H1 (cell line): ENCODE measurements around the gene SPEM3. TPM values are rescaled to one million over a fixed set of nuclear protein-coding genes. Genes with fewer than 3 reads are reported as not detected.

ENCODE experiments used
- CTCF ChIA-PET: fragments of 300-600 bp; sonication (Branson Sonifier 250); formaldehyde crosslinking; loops from one replicate; lab custom pipeline; 2021; ENCODE audit not compliant: partially characterized antibody; lab: Charles Lee
- POLR2A ChIA-PET: fragments of 300-600 bp; sonication (Branson Sonifier 250); formaldehyde crosslinking; loops from one replicate; lab custom pipeline; 2021; ENCODE audit warnings: inconsistent platforms; ENCODE audit not compliant: partially characterized antibody; lab: Charles Lee
- DNase-seq, 2 experiments: peaks; one replicate each; pipeline versions ENCODE4 v3.0.0 to v3.0.0-alpha.2; 2010 to 2022; ENCODE audit warnings: low spot score in 2 of 2, low read depth in 1 of 2, mixed read lengths in 1 of 2
- FAIRE-seq: peaks from 2 replicates; lab custom pipeline; 2011; peaks lifted over from hg19 to GRCh38; lab: Jason Lieb, UNC
- H2AFZ ChIP-seq: 2 replicates; pipeline ENCODE4 v1.8.1; 2012; ENCODE audit warnings: low read length, inconsistent platforms
- H2AK5ac ChIP-seq: 2 replicates; pipeline ENCODE4 v1.6.1; 2013; ENCODE audit warnings: low read depth, low read length
- H2BK120ac ChIP-seq: replicated peaks from 2 replicates; pipeline ENCODE3; 2013; ENCODE audit warnings: low read depth, low read length, inconsistent platforms
- H2BK12ac ChIP-seq: 2 replicates; pipeline ENCODE4 v1.6.1; 2013; ENCODE audit warnings: low read depth, low read length
- H2BK15ac ChIP-seq: 2 replicates; pipeline ENCODE4 v1.6.1; 2013; ENCODE audit warnings: low read length
- H2BK20ac ChIP-seq: 2 replicates; pipeline ENCODE4 v1.6.1; 2013; ENCODE audit warnings: low read length
- H2BK5ac ChIP-seq: 2 replicates; pipeline ENCODE4 v1.6.1; 2013; ENCODE audit warnings: low read depth, low read length
- H3K14ac ChIP-seq: 2 replicates; pipeline ENCODE4 v1.6.1; 2013; ENCODE audit warnings: inconsistent platforms; ENCODE audit not compliant: insufficient read length
- H3K18ac ChIP-seq: 2 replicates; pipeline ENCODE4 v1.6.1; 2013; ENCODE audit warnings: low read length; ENCODE audit errors: extremely low read depth
- H3K23ac ChIP-seq: 2 replicates; pipeline ENCODE4 v1.6.1; 2013; ENCODE audit warnings: inconsistent platforms; ENCODE audit not compliant: insufficient read length
- H3K23me2 ChIP-seq: 2 replicates; pipeline ENCODE4 v1.6.1; 2013; ENCODE audit warnings: low read depth, low read length
- H3K27ac ChIP-seq: 2 replicates; pipeline ENCODE4 v1.6.1; 2011; ENCODE audit warnings: low read depth, low read length, inconsistent platforms
- H3K27me3 ChIP-seq, 4 experiments: replicated peaks in 1 of 4; 1 replicate in 1 of 4; 2 replicates in 3 of 4; pipeline versions ENCODE4 v1.6.1 to v1.8.1; 2011 to 2013; ENCODE audit warnings: low read length in 3 of 4, mild to moderate bottlenecking in 3 of 4, inconsistent platforms in 2 of 4, mixed read lengths in 2 of 4, moderate library complexity in 1 of 4; ENCODE audit not compliant: control insufficient read depth in 3 of 4, insufficient read depth in 3 of 4; ENCODE audit errors: extremely low read depth in 1 of 4
- H3K36me3 ChIP-seq, 4 experiments: 2 replicates each; pipeline versions ENCODE4 v1.6.1 to v1.8.1; 2011 to 2013; ENCODE audit warnings: mild to moderate bottlenecking in 4 of 4, low read length in 3 of 4, moderate library complexity in 2 of 4, control low read depth in 1 of 4, inconsistent platforms in 1 of 4; ENCODE audit not compliant: insufficient read depth in 4 of 4, control insufficient read depth in 2 of 4
- H3K4ac ChIP-seq: replicated peaks from 2 replicates; pipeline ENCODE3; 2013; ENCODE audit warnings: low read length, low read depth, mixed read lengths, inconsistent platforms; ENCODE audit not compliant: insufficient read length
- H3K4me1 ChIP-seq, 4 experiments: replicated peaks in 1 of 4; 1 replicate in 1 of 4; 2 replicates in 3 of 4; pipeline versions ENCODE4 v1.6.1 to v1.8.1; 2011 to 2013; ENCODE audit warnings: low read length in 3 of 4, inconsistent platforms in 2 of 4, mixed read lengths in 1 of 4; ENCODE audit not compliant: insufficient read depth in 4 of 4, control insufficient read depth in 3 of 4
- H3K4me2 ChIP-seq, 2 experiments: 2 replicates each; pipeline versions ENCODE4 v1.6.1 to v1.8.1; 2011 to 2013; ENCODE audit warnings: low read depth in 2 of 2, low read length in 2 of 2, control low read depth in 1 of 2, inconsistent platforms in 1 of 2, mild to moderate bottlenecking in 1 of 2; ENCODE audit not compliant: insufficient read depth in 1 of 2
- H3K4me3 ChIP-seq, 4 experiments: fragments of 200-600, 300-600 bp in 1 of 4; sonication (generic), shearing (Covaris generic), sonication (Bioruptor Twin) in 1 of 4; 2 replicates each; pipeline versions ENCODE4 v1.5.1 to v1.8.1; 2011 to 2016; ENCODE audit warnings: low read length in 4 of 4, low read depth in 3 of 4, control low read depth in 2 of 4, inconsistent platforms in 2 of 4, mild to moderate bottlenecking in 2 of 4, mixed read lengths in 1 of 4, moderate library complexity in 1 of 4; ENCODE audit not compliant: insufficient read depth in 2 of 4; ENCODE audit errors: extremely low read depth in 1 of 4
- H3K56ac ChIP-seq: replicated peaks from 2 replicates; pipeline ENCODE3; 2013; ENCODE audit warnings: low read depth, mild to moderate bottlenecking, mixed read lengths, low read length, inconsistent platforms; ENCODE audit not compliant: insufficient read length
- H3K79me1 ChIP-seq: 2 replicates; pipeline ENCODE4 v1.6.1; 2013; ENCODE audit warnings: low read depth, low read length, control low read depth
- H3K79me2 ChIP-seq, 2 experiments: 2 replicates each; pipeline versions ENCODE4 v1.6.1 to v1.8.1; 2012 to 2013; ENCODE audit warnings: low read length in 2 of 2, mild to moderate bottlenecking in 2 of 2, inconsistent platforms in 1 of 2; ENCODE audit not compliant: insufficient read depth in 2 of 2, control insufficient read depth in 1 of 2
- H3K9ac ChIP-seq, 4 experiments: replicated peaks in 1 of 4; 1 replicate in 1 of 4; 2 replicates in 3 of 4; pipeline versions ENCODE4 v1.6.1 to v1.8.1; 2011 to 2013; ENCODE audit warnings: low read depth in 3 of 4, low read length in 3 of 4, control low read depth in 2 of 4, mild to moderate bottlenecking in 2 of 4, moderate library complexity in 2 of 4, inconsistent platforms in 1 of 4; ENCODE audit errors: extremely low read depth in 1 of 4
- H3K9me3 ChIP-seq, 2 experiments: 2 replicates each; pipeline versions ENCODE4 v1.6.1 to v1.8.1; 2012 to 2013; ENCODE audit warnings: mild to moderate bottlenecking in 2 of 2, moderate library complexity in 2 of 2, control low read depth in 1 of 2, inconsistent platforms in 1 of 2, low read depth in 1 of 2, low read length in 1 of 2, mixed read lengths in 1 of 2; ENCODE audit not compliant: insufficient read depth in 2 of 2
- H4K20me1 ChIP-seq, 2 experiments: replicated peaks in 1 of 2; 2 replicates each; pipeline versions ENCODE3 to v1.8.1; 2011 to 2013; ENCODE audit warnings: inconsistent platforms in 2 of 2, low read length in 2 of 2, mild to moderate bottlenecking in 1 of 2; ENCODE audit not compliant: insufficient read depth in 2 of 2, control insufficient read depth in 1 of 2
- H4K5ac ChIP-seq: 2 replicates; pipeline ENCODE4 v1.6.1; 2013; ENCODE audit warnings: low read length, low read depth, mixed read lengths, inconsistent platforms; ENCODE audit not compliant: insufficient read length
- H4K8ac ChIP-seq: 2 replicates; pipeline ENCODE4 v1.8.0; 2013; ENCODE audit warnings: mild to moderate bottlenecking, moderate library complexity, low read length, inconsistent platforms; ENCODE audit not compliant: insufficient read depth; ENCODE audit errors: extremely low read depth
- H4K91ac ChIP-seq: replicated peaks from 2 replicates; pipeline ENCODE3; 2013; ENCODE audit warnings: low read length, mixed read lengths, inconsistent platforms; ENCODE audit not compliant: insufficient read length
- BRCA1 ChIP-seq: IDR thresholded peaks from 2 replicates; pipeline ENCODE4 v1.6.1; 2012; ENCODE audit warnings: low read depth, low read length, improper control_type of control experiment
- CBX5 ChIP-seq: fragments of 300-800, 300-1000 bp; sonication (generic); IDR thresholded peaks from 2 replicates; pipeline ENCODE4 v1.7.1; 2016; ENCODE audit warnings: antibody characterized with exemption, low read length, low read depth
- CHD1 ChIP-seq: IDR thresholded peaks from 2 replicates; pipeline ENCODE4 v1.6.1; 2012; ENCODE audit warnings: low read depth, low read length, improper control_type of control experiment
- CHD2 ChIP-seq: IDR thresholded peaks from 2 replicates; pipeline ENCODE4 v1.6.1; 2012; ENCODE audit warnings: low read length, improper control_type of control experiment
- EP300 ChIP-seq, 2 experiments: IDR thresholded peaks; 1 replicate in 1 of 2; 2 replicates in 1 of 2; pipeline ENCODE4 v1.6.1; 2011 to 2012; ENCODE audit warnings: low read depth in 2 of 2, low read length in 2 of 2, mild to moderate bottlenecking in 2 of 2, borderline replicate concordance in 1 of 2, inconsistent platforms in 1 of 2, moderate library complexity in 1 of 2
- JUN ChIP-seq: IDR thresholded peaks from 2 replicates; pipeline ENCODE4 v1.6.1; 2011; ENCODE audit warnings: low read depth, mild to moderate bottlenecking, improper control_type of control experiment, low read length
- POU5F1 ChIP-seq: IDR thresholded peaks from 2 replicates; pipeline ENCODE4 v1.6.1; 2011; ENCODE audit warnings: low read depth, mild to moderate bottlenecking, low read length, moderate library complexity
- RBBP5 ChIP-seq: IDR thresholded peaks from 2 replicates; pipeline ENCODE4 v1.7.1; 2012; ENCODE audit warnings: low read depth, mild to moderate bottlenecking, inconsistent platforms, low read length, moderate library complexity, borderline replicate concordance
- RXRA ChIP-seq: IDR thresholded peaks from 2 replicates; pipeline ENCODE4 v1.6.1; 2011; ENCODE audit warnings: low read depth, mild to moderate bottlenecking, low read length, moderate library complexity; ENCODE audit not compliant: insufficient read depth
- SP1 ChIP-seq: IDR thresholded peaks from 2 replicates; pipeline ENCODE4 v1.6.1; 2011; ENCODE audit warnings: low read depth, low read length
- SRF ChIP-seq: IDR thresholded peaks from 2 replicates; pipeline ENCODE4 v1.6.1; 2011; ENCODE audit warnings: mild to moderate bottlenecking, low read depth, low read length, moderate library complexity
- TCF12 ChIP-seq: IDR thresholded peaks from 2 replicates; pipeline ENCODE4 v1.6.1; 2011; ENCODE audit warnings: low read depth, mild to moderate bottlenecking, low read length
- TEAD4 ChIP-seq: IDR thresholded peaks from 2 replicates; pipeline ENCODE4 v1.6.1; 2012; ENCODE audit warnings: low read depth, low read length, inconsistent platforms, mixed read lengths
- WGBS, 2 experiments: shearing (Covaris generic) in 1 of 2; methylation state at CpG; one replicate each; pipeline versions ENCODE4 v1.1.6 to v1.1.7; 2013 to 2015; ENCODE audit warnings: low lambda C conversion rate in 2 of 2, mixed read lengths in 2 of 2, inconsistent platforms in 1 of 2, low coverage in 1 of 2, missing lambda C conversion rate in 1 of 2; ENCODE audit not compliant: insufficient replicate concordance in 2 of 2, insufficient coverage in 1 of 2, insufficient read length in 1 of 2; ENCODE audit errors: extremely low coverage in 1 of 2, missing lambda C conversion rate in 1 of 2; 5-methylcytosine and 5-hydroxymethylcytosine counted together
- polyA plus RNA-seq, 7 experiments: library from polyadenylated mRNA; depleted of rRNA in 3 of 7; stranded (reverse) in 5 of 7; unstranded in 2 of 7; fragments of >200 nt in 5 of 7; fragments of 200-250 nt in 2 of 7; gene quantifications; 1 replicate in 5 of 7; 2 replicates in 1 of 7; 4 replicates in 1 of 7; pipeline versions ENCODE4 v1.2.1 to v1.2.3, GENCODE V29; 2011 to 2013; ENCODE audit warnings: missing spikeins in 2 of 7, mixed read lengths in 2 of 7
- total RNA-seq: library from RNA; stranded (reverse); fragmentation: NEBNext Ultra II Directional; extraction: Animal tissue kit (Norgen Biotek cat#: 25700); gene quantifications from 2 replicates; pipeline ENCODE4 v1.2.1, GENCODE V29; 2021

The SPEM3 gene
- total and polyA plus RNA-seq, 2 of the 8 experiments (the other 6 are each of a cell fraction or from before 2014, with no cell fraction given): 0.02 TPM; not detected in 1

DNA sequence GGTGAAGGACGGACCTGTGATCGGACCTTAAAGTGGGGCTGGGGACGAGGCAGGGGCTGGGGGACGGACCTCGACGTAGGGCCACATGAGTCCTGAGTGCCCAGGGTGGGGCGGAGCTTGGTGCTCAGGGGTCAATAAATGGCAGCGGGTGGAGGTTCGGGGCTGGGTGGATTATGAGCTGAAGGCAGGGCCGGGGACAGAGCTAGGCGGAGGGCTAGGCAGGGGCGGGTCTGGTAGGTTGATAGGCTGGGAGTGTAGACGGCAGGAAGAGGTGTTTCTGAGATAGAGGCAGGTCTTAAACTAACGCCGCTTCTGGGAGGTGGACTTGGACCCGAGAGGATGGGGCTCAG is 16.9 kb downstream of the SPEM3 start:
- H3K9me3 ChIP-seq: no peaks in the 10 kb centered on the region
- POLR2A ChIA-PET: interaction anchor here (0.7 to 15.5 kb wide), 8 partner anchors 9 to 116 kb away, joined by 3 to 339 read pairs (median 8); partner anchors contain the start of genes NEURL4, POLR2A, SLC35G6 and TMEM102
- H3K79me2 ChIP-seq: no peaks in the 10 kb centered on the region
- no peak overlapping the region for H3K4ac ChIP-seq
- H3K18ac ChIP-seq: peak overlapping the region; percentile 99
- H4K20me1 ChIP-seq: no peaks in the 10 kb centered on the region
- H2BK12ac ChIP-seq: peak overlapping the region; percentile 84; the same call in 1 of the 2 replicates
- no peak overlapping the region for H3K14ac ChIP-seq
- peak; percentile 60 for FAIRE-seq
- no peak overlapping the region; the same call in 1 of the 2 replicates for H2AFZ ChIP-seq
- H3K23me2 ChIP-seq: peaks cover 10% of the 10 kb centered on the region; the same call in 1 of the 2 replicates
- peak overlapping the region; percentile 64 for H3K56ac ChIP-seq
- DNase-seq: peak in 1 of 2 experiments; percentile 80
- H3K9ac ChIP-seq: peak overlapping the region in 3 of 4 experiments; percentile 9 to 72 (median 29); a peak in 3 of 7 replicates
- peak overlapping the region; percentile 90; the same call in 1 of the 2 replicates for H2BK5ac ChIP-seq
- peak overlapping the region; percentile 48; the same call in 1 of the 2 replicates for H2BK20ac ChIP-seq
- H3K23ac ChIP-seq: no peak overlapping the region
- CTCF ChIA-PET: interaction anchor here (0.6 to 5.4 kb wide), 14 partner anchors 8 to 138 kb away, joined by 3 to 26 read pairs (median 3); partner anchors contain the start of genes TMEM102 and TMEM95
- H3K27ac ChIP-seq: peak overlapping the region; percentile 47; the same call in 1 of the 2 replicates
- 0 out of 2 replicates have a peak overlapping the region, but pooled peaks have one; percentile 72 for H2BK15ac ChIP-seq
- peak overlapping the region; percentile 71 to 77 for H3K4me2 ChIP-seq
- peaks cover 0 to 8% (median 6%) of the 10 kb centered on the region in 4 experiments; a peak in 6 of 7 replicates for H3K27me3 ChIP-seq
- 5% methylated on average over 12 of the region's 16 CpGs; no CpG with 5 or more reads in 1 of the 2 experiments for WGBS, 2 experiments
- H3K4me3 ChIP-seq: peak overlapping the region; percentile 39 to 73 (median 66)
- no peaks in the 10 kb centered on the region for H3K79me1 ChIP-seq
- H2BK120ac ChIP-seq: no peak overlapping the region
- H4K91ac ChIP-seq: peak overlapping the region; percentile 97
- H4K8ac ChIP-seq: no peak overlapping the region
- H4K5ac ChIP-seq: peak overlapping the region; percentile 96
- H3K4me1 ChIP-seq: peaks cover 3 to 17% (median 13%) of the 10 kb centered on the region in 4 experiments
- H3K36me3 ChIP-seq: no peaks in the 10 kb centered on the region; a peak in 1 of 8 replicates
- no peak overlapping the region for H2AK5ac ChIP-seq
- TF ChIP-seq TCF12: no peak
- no peak for TF ChIP-seq POU5F1
- TF ChIP-seq SP1: no peak
- TF ChIP-seq CBX5: no peak
- TF ChIP-seq EP300 (IDR thresholded peaks at IDR 0.05; ENCODE audit: borderline replicate concordance in 1 of 2, low read depth in 2 of 2, low read length in 2 of 2): no peak
- no peak for TF ChIP-seq RBBP5
- no peak for TF ChIP-seq CHD1
- no peak for TF ChIP-seq JUN
- TF ChIP-seq SRF: no peak
- TF ChIP-seq TEAD4: no peak
- no peak for TF ChIP-seq CHD2
- no peak for TF ChIP-seq BRCA1
- no peak for TF ChIP-seq RXRA
